HepG2 (cell line): ENCODE results near the gene NFKBIL1. TPM values are rescaled to one million over a fixed set of nuclear protein-coding genes. Genes with fewer than 3 reads are reported as not detected.

Source experiments
- CEBPB ChIP-seq: IDR thresholded peaks from 2 replicates; pipeline ENCODE4 v1.6.1; 2011; ENCODE audit warnings: low read depth, low read length, improper control_type of control experiment, borderline replicate concordance
- KAT8 ChIP-seq: IDR thresholded peaks from 2 replicates; pipeline ENCODE4 v1.6.1; 2016; ENCODE audit warnings: missing genetic modification reagents, missing compliant biosample characterization
- MTF2 ChIP-seq: sonication (generic); formaldehyde crosslinking; IDR thresholded peaks from 2 replicates; pipeline ENCODE4 v1.5.0; 2020; ENCODE audit warnings: missing genetic modification reagents, borderline replicate concordance
- NAIF1 ChIP-seq: sonication (generic); formaldehyde crosslinking; IDR thresholded peaks from 2 replicates; pipeline ENCODE4 v1.5.0; 2020; ENCODE audit warnings: mild to moderate bottlenecking, missing genetic modification reagents, borderline replicate concordance
- NFAT5 ChIP-seq: sonication (generic); formaldehyde crosslinking; IDR thresholded peaks from 2 replicates; pipeline ENCODE4 v1.4.0; 2020; ENCODE audit warnings: missing genetic modification reagents
- RAD21 ChIP-seq: fragments of 450-650 bp; formaldehyde crosslinking; IDR thresholded peaks from 2 replicates; pipeline ENCODE4 v1.5.0; 2020; ENCODE audit warnings: mild to moderate bottlenecking
- RFX5 ChIP-seq: IDR thresholded peaks from 2 replicates; pipeline ENCODE4 v1.6.1; 2011; ENCODE audit warnings: low read depth, low read length, improper control_type of control experiment
- SIN3A ChIP-seq: IDR thresholded peaks from 2 replicates; pipeline ENCODE4 v1.6.1; 2011; ENCODE audit warnings: low read depth, mild to moderate bottlenecking, control low read depth, low read length, borderline replicate concordance
- SP5 ChIP-seq: IDR thresholded peaks from 2 replicates; pipeline ENCODE4 v1.6.1; 2016; ENCODE audit warnings: low read depth, borderline replicate concordance
- SRY ChIP-seq: sonication (generic); formaldehyde crosslinking; IDR thresholded peaks from 2 replicates; pipeline ENCODE4 v1.8.0; 2022; ENCODE audit warnings: mild to moderate bottlenecking, missing genetic modification reagents
- TCF7L2 ChIP-seq: IDR thresholded peaks from 2 replicates; pipeline ENCODE4 v1.6.1; 2011; ENCODE audit warnings: mild to moderate bottlenecking, low read depth, low read length, moderate library complexity
- THYN1 ChIP-seq: sonication (generic); formaldehyde crosslinking; IDR thresholded peaks from 2 replicates; pipeline ENCODE4 v1.8.1; 2023; ENCODE audit warnings: low read depth, mild to moderate bottlenecking, moderate library complexity, missing genetic modification reagents, borderline replicate concordance
- ZC3H4 ChIP-seq: sonication (generic); formaldehyde crosslinking; IDR thresholded peaks from 2 replicates; pipeline ENCODE4 v1.4.0; 2020; ENCODE audit warnings: missing genetic modification reagents, borderline replicate concordance
- ZNF282 ChIP-seq: fragments of 450-650 bp; IDR thresholded peaks from 2 replicates; pipeline ENCODE4 v1.6.1; 2018; ENCODE audit not compliant: partially characterized antibody
- ZNF326 ChIP-seq: sonication (generic); formaldehyde crosslinking; IDR thresholded peaks from 2 replicates; pipeline ENCODE4 v1.4.0; 2020; ENCODE audit warnings: missing genetic modification reagents, borderline replicate concordance
- ZNF446 ChIP-seq: sonication (generic); formaldehyde crosslinking; IDR thresholded peaks from 2 replicates; pipeline ENCODE4 v1.5.0; 2020; ENCODE audit warnings: mild to moderate bottlenecking, missing genetic modification reagents
- ZNF468 ChIP-seq: sonication (generic); formaldehyde crosslinking; IDR thresholded peaks from 2 replicates; pipeline ENCODE4 v1.8.0; 2022; ENCODE audit warnings: mild to moderate bottlenecking, moderate library complexity, missing genetic modification reagents
- ZNF501 ChIP-seq: sonication (generic); formaldehyde crosslinking; IDR thresholded peaks from 2 replicates; pipeline ENCODE4 v1.5.1; 2020; ENCODE audit warnings: mild to moderate bottlenecking, moderate library complexity, missing genetic modification reagents
- ZNF557 ChIP-seq: sonication (generic); formaldehyde crosslinking; IDR thresholded peaks from 2 replicates; pipeline ENCODE4 v1.4.0; 2020; ENCODE audit warnings: missing genetic modification reagents
- ZNF574 ChIP-seq: sonication (generic); formaldehyde crosslinking; IDR thresholded peaks from 2 replicates; pipeline ENCODE4 v1.4.0; 2020; ENCODE audit warnings: missing genetic modification reagents
- ZNF709 ChIP-seq: sonication (generic); formaldehyde crosslinking; IDR thresholded peaks from 2 replicates; pipeline ENCODE4 v1.5.0; 2020; ENCODE audit warnings: mild to moderate bottlenecking, missing genetic modification reagents
- ZNF776 ChIP-seq: sonication (generic); formaldehyde crosslinking; IDR thresholded peaks from 2 replicates; pipeline ENCODE4 v1.4.0; 2020; ENCODE audit warnings: mild to moderate bottlenecking, missing genetic modification reagents
- polyA plus RNA-seq, 8 experiments: library from polyadenylated mRNA; depleted of rRNA in 3 of 8; stranded (reverse) in 7 of 8; unstranded in 1 of 8; fragments of >200 nt; fragmentation: Illumina TruSeq in 4 of 8; extraction: Trizol in 4 of 8; gene quantifications; 2 replicates each; pipeline versions ENCODE4 v1.2.1 to v1.2.3, GENCODE V29; 2011 to 2016; ENCODE audit warnings: low read depth in 4 of 8, missing spikeins in 1 of 8, mixed read lengths in 1 of 8; ENCODE audit not compliant: insufficient read depth in 1 of 8
- total RNA-seq, 5 experiments: library from RNA; depleted of rRNA; stranded (reverse); fragments of >200 nt; fragmentation: Illumina TruSeq; extraction: Trizol; gene quantifications; 2 replicates each; pipeline ENCODE4 v1.2.3, GENCODE V29; 2016; ENCODE audit warnings: low read depth in 1 of 5
- TF ChIP-seq, protein P1 (sequence below): sonication (generic); formaldehyde crosslinking; IDR thresholded peaks from 2 replicates; pipeline ENCODE4 v1.8.1; 2023; ENCODE audit warnings: mild to moderate bottlenecking, missing genetic modification reagents, borderline replicate concordance

Gene NFKBIL1
- total and polyA plus RNA-seq, 2 of the 13 experiments (the other 11 are each of a cell fraction or from before 2014, with no cell fraction given) = 9.7 to 19.5 TPM

GRCh38 chr6:31529329-31530150, 17.9 kb upstream of the NFKBIL1 start (continued):
- TF ChIP-seq THYN1 (CRISPR knock-in tag) (no peak), ZNF468 (CRISPR knock-in tag) (no peak), SRY (CRISPR knock-in tag) (peak; percentile 74; the same call in 1 of the 2 replicates), ZNF557 (CRISPR knock-in tag) (no peak), SIN3A (peak; percentile 43; the same call in 1 of the 2 replicates), ZNF709 (CRISPR knock-in tag) (no peak), MTF2 (CRISPR knock-in tag) (no peak), TCF7L2 (no peak), RAD21 (CRISPR knock-in tag) (no peak), ZNF574 (CRISPR knock-in tag) (no peak), NAIF1 (CRISPR knock-in tag) (no peak), SP5 (0 out of 2 replicates have a peak, but pooled peaks have one; percentile 11), KAT8 (CRISPR knock-in tag) (no peak), ZNF446 (CRISPR knock-in tag) (no peak), CEBPB (no peak), RFX5 (no peak), ZC3H4 (CRISPR knock-in tag) (no peak), ZNF326 (no peak), ZNF501 (CRISPR knock-in tag) (0 out of 2 replicates have a peak, but pooled peaks have one; percentile 16), NFAT5 (CRISPR knock-in tag) (no peak), ZNF776 (CRISPR knock-in tag) (no peak; the same call in 1 of the 2 replicates), ZNF282 (no peak)
- TF ChIP-seq, protein P1, sequence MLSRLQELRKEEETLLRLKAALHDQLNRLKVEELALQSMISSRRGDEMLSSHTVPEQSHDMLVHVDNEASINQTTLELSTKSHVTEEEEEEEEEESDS (CRISPR knock-in tag) = no peak
